Left lung (tissue), 10 donors: ENCODE results near the gene CDK19. TPM values are rescaled to one million over a fixed set of nuclear protein-coding genes. Genes with fewer than 3 reads are reported as not detected.

Experiments
- ATAC-seq: fragments of 200-7000 bp; cut with Tn5 transposase; one replicate; pipeline ENCODE4 v1.9.1; 2020; ENCODE audit warnings: moderate library complexity
- DNase-seq, 4 donors: peaks; one replicate each; pipeline ENCODE4 v3.0.0-alpha.2; 2013 to 2020
- H3K27ac ChIP-seq, 2 donors: fragments of 200-600 bp; sonication (generic) in 1 of 2; one replicate each; pipeline versions ENCODE4 v1.5.0 to v1.8.0; 2020 to 2021
- H3K27me3 ChIP-seq, 2 donors: fragments of 200-600 bp; sonication (generic) in 1 of 2; one replicate each; pipeline versions ENCODE4 v1.5.0 to v1.8.0; 2020 to 2021
- H3K36me3 ChIP-seq, 2 donors: fragments of 200-600 bp; sonication (generic) in 1 of 2; one replicate each; pipeline versions ENCODE4 v1.5.0 to v1.8.0; 2020 to 2021
- H3K4me1 ChIP-seq, 2 donors: fragments of 200-600 bp; one replicate each; pipeline ENCODE4 v1.8.0; 2021
- H3K4me3 ChIP-seq, 2 donors: fragments of 200-600 bp; sonication (generic) in 1 of 2; one replicate each; pipeline versions ENCODE4 v1.5.0 to v1.8.0; 2020 to 2021; ENCODE audit warnings: mild to moderate bottlenecking in 1 of 2
- H3K9me3 ChIP-seq, 2 donors: fragments of 200-600 bp; sonication (generic) in 1 of 2; one replicate each; pipeline versions ENCODE4 v1.5.0 to v1.8.0; 2020 to 2021
- intact Hi-C, 2 donors: fragments of 100-400 bp; cut with DNase I; formaldehyde crosslinking; loops; one replicate each; pipeline versions ENCODE4 v1.11.2 to v1.14.2; 2022
- polyA plus RNA-seq, 6 donors: library from polyadenylated mRNA; unstranded; fragments of 120-200 nt; gene quantifications; one replicate each; pipeline ENCODE4 v1.2.1, GENCODE V29; 2013; ENCODE audit not compliant: insufficient read length in 6 of 6
- total RNA-seq, 2 donors: library from RNA; stranded (reverse); fragmentation: NEBNext Ultra II Directional; extraction: Animal tissue kit (Norgen Biotek cat#: 25700); gene quantifications; one replicate each; pipeline ENCODE4 v1.2.1, GENCODE V29; 2021
- TF ChIP-seq, protein P1 (sequence below), 2 donors: fragments of 200-600 bp; sonication (generic) in 1 of 2; IDR thresholded peaks; one replicate each; pipeline versions ENCODE4 v1.5.0 to v1.8.0; 2021; ENCODE audit warnings: antibody characterized with exemption in 2 of 2
- donor health status: DM: no; HTN: yes; CAD: no.
- donor health status: DM: no; HTN: no; CAD: no.

CDK19 gene
- total and polyA plus RNA-seq, 8 donors, result 18.4 to 46.1 (median 36.2) TPM

DNA sequence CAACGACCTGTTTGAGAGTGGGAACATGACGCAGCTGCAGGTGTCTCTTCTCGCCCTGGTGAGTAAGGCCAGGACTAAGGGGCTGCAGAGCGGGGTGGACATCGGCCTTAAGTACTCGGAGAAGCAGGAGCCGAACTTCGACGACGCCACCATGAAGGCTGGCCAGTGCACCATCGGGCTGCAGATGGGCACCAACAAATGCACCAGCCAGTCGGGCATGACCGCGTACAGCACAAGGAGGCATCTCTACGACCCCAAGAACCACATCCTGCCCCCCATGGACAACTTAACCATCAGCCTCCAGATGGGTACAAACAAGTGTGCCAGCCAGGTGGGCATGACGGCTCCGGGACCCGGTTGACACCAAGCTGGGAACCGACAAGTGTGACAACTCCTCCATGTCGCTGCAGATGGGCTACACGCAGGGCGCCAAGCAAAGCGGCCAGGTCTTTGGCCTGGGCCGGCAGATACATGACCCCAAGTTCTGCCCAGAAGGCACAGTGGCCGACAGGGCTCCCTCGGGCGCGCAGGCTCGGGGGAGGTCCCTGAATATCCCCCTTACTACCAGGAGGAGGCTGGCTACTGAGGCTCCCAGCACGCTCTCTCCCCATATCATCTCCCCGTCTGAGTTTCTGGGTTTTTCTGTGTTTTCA is 43.4 kb upstream of the CDK19 start:
- no peaks in the 10 kb centered on the region for H3K9me3 ChIP-seq
- intact Hi-C loops, result no loop called here
- ATAC-seq, result no peak
- H3K36me3 ChIP-seq, result no peaks in the 10 kb centered on the region
- peak in 1 of 4 donors; percentile 77 for DNase-seq
- H3K4me1 ChIP-seq, result peaks cover 0 to 30% of the 10 kb centered on the region in 2 donors
- TF ChIP-seq, protein P1, sequence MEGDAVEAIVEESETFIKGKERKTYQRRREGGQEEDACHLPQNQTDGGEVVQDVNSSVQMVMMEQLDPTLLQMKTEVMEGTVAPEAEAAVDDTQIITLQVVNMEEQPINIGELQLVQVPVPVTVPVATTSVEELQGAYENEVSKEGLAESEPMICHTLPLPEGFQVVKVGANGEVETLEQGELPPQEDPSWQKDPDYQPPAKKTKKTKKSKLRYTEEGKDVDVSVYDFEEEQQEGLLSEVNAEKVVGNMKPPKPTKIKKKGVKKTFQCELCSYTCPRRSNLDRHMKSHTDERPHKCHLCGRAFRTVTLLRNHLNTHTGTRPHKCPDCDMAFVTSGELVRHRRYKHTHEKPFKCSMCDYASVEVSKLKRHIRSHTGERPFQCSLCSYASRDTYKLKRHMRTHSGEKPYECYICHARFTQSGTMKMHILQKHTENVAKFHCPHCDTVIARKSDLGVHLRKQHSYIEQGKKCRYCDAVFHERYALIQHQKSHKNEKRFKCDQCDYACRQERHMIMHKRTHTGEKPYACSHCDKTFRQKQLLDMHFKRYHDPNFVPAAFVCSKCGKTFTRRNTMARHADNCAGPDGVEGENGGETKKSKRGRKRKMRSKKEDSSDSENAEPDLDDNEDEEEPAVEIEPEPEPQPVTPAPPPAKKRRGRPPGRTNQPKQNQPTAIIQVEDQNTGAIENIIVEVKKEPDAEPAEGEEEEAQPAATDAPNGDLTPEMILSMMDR (IDR thresholded peaks at IDR 0.05), result no peak
- no peaks in the 10 kb centered on the region for H3K27me3 ChIP-seq
- peak overlapping the region in 1 of 2 donors; percentile 84 for H3K27ac ChIP-seq
- H3K4me3 ChIP-seq, result peak overlapping the region in 1 of 2 donors; percentile 13

DNA sequence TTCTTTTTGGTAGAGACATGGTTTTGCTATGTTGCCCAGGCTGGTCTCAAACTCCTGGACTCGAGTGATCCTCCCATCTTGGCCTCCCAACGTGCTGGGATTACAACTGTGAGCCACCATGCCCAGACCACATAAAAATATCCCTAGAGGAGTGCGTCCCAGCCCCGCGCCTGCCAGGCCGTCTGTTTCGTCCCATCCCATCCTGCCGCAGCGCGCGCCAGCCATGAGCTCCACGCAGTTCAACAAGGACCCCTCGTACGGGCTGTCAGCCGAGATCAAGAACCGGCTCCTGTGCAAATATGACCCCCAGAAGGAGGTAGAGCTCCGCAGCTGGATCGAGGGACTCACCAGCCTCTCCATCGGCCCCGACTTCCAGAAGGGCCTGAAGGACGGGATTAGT is 42.7 kb upstream of the CDK19 start:
- TF ChIP-seq, protein P1 (IDR thresholded peaks at IDR 0.05), result no peak
- DNase-seq (no peak), ATAC-seq (no peak)
- H3K4me1 ChIP-seq, result peaks cover 0 to 31% of the 10 kb centered on the region in 2 donors
- H3K36me3 ChIP-seq, result no peaks in the 10 kb centered on the region
- no peak overlapping the region for H3K4me3 ChIP-seq
- H3K27ac ChIP-seq, result no peak overlapping the region
- intact Hi-C loops, result no loop called here
- no peaks in the 10 kb centered on the region for H3K9me3 ChIP-seq
- no peaks in the 10 kb centered on the region for H3K27me3 ChIP-seq

DNA sequence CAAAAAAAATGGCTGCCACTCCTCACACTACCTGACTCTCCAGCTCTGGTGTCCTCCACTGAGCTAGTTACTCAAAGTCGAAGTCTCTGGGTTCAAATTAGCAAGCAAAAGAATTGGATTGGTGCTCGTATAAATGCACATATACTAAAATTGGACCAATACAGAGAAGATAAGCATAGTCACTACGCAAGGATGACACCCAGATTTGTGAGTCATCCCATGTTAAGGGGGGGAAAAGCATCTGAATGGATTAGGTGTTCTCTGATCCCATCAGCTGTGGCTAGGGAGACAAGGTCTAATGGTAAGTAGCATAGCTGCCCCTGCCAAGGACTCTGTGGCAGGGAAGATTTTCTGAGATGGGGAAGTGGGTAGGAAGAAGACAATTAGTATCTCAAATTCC is 41.0 kb upstream of the CDK19 start:
- no peak overlapping the region for H3K27ac ChIP-seq
- H3K27me3 ChIP-seq, result no peaks in the 10 kb centered on the region
- no peaks in the 10 kb centered on the region for H3K36me3 ChIP-seq
- TF ChIP-seq, protein P1 (IDR thresholded peaks at IDR 0.05), result no peak
- no peaks in the 10 kb centered on the region for H3K9me3 ChIP-seq
- intact Hi-C loops, result no loop called here
- H3K4me3 ChIP-seq, result no peak overlapping the region
- peaks cover 0 to 31% of the 10 kb centered on the region in 2 donors for H3K4me1 ChIP-seq
- ATAC-seq (no peak), DNase-seq (no peak)

DNA sequence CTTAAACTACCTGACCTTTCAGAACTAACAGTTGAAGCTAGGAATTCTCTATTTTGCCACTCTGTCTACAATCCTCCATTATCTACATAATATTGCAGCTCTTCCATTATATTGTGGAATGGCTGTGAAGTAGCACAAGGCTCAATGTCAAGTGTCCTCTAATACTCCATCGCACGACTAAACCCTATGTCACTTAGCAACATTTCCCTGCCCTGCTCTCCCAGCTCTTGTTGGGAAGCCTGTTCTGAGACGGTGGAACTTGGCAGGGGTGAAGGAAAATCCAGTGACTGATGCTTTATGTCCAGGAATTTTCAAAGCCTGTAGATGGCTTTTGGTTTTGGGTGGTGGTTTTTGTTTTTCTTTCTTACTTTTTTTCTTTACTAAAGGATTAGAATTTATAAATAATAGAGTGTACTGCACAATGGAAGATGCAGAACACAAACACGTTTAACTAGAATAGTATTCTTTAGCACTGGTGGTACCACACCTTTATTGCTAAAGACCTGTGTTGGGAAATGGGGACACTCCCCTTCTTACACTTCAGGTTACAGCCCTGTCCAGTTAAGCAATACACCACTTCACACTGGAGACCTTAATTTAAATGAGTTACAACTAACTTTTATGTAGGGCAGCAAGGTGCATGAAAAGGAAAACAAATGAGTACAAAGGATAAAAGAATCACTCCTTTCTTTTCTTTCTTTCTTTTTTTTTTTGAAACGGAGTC is 38.6 kb upstream of the CDK19 start:
- Histone ChIP-seq H3K4me3 (no peak overlapping the region), H3K4me1 (peaks cover 0 to 16% of the 10 kb centered on the region in 2 donors), H3K27me3 (no peaks in the 10 kb centered on the region), H3K36me3 (no peaks in the 10 kb centered on the region), H3K27ac (peak overlapping the region in 1 of 2 donors; percentile 65), H3K9me3 (no peaks in the 10 kb centered on the region)
- DNase-seq (no peak), ATAC-seq (peak; percentile 91)
- intact Hi-C loops, result no loop called here
- TF ChIP-seq, protein P1 (IDR thresholded peaks at IDR 0.05), result no peak

DNA sequence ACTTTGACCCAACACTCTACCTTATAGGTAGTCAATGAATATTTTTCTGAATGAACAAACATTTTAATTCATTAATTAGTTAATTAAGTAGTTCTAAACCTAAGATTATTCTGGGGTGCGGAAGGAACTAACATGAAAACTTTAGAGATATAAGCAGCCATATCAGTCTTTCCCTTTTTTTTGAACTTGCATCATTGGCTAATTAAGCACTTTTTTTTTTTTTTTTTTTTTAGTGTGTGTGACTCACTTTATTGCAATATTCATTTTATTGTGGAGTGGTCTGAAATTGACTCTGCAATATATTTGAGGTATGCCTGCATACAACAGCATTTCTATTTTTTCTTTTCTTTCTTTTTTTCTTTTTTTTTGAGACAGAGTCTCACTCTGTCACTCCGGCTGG is 37.5 kb upstream of the CDK19 start:
- H3K27ac ChIP-seq, result no peak overlapping the region
- intact Hi-C loops, result no loop called here
- no peaks in the 10 kb centered on the region for H3K27me3 ChIP-seq
- TF ChIP-seq, protein P1 (IDR thresholded peaks at IDR 0.05), result no peak
- no peaks in the 10 kb centered on the region for H3K9me3 ChIP-seq
- no peak for ATAC-seq
- no peak overlapping the region for H3K4me3 ChIP-seq
- H3K4me1 ChIP-seq, result peaks cover 0 to 14% of the 10 kb centered on the region in 2 donors
- no peaks in the 10 kb centered on the region for H3K36me3 ChIP-seq
- DNase-seq, result no peak
